ENCODE results near the gene DCANP1. TPM values are rescaled to one million over a fixed set of nuclear protein-coding genes. Genes with fewer than 3 reads are reported as not detected.

The DCANP1 gene
- total RNA-seq, 1 donor from 2014 or later: not detected

GRCh38 chr5:135398855-135399793 lies 48.0 kb downstream of the DCANP1 start, which contains the start of gene MACROH2A1:
Gene MACROH2A1 (minus strand): TSS chr5:135399231. CDS start chr5:135389093, 10,138 bp downstream.
- Mint-ChIP-seq H3K4me1 (ENCODE audit: unreplicated experiment) (peaks cover 53% of the 10 kb centered on the region), H3K27me3 (peaks cover 7% of the 10 kb centered on the region), H3K4me3 (peak within 1 kb of the TSS; percentile 95), H3K36me3 (no peaks in the 10 kb centered on the region), H3K27ac (peak within 1 kb of the TSS; percentile 92), H3K9me3 (no peaks in the 10 kb centered on the region)
- DNase-seq (ENCODE audit: extremely low spot score, unreplicated experiment): peak; percentile 91
- peak; percentile 32 for TF ChIP-seq CTCF (conservative IDR thresholded peaks at IDR 0.05)

- no peaks in the 10 kb centered on the region for H3K9me3 Mint-ChIP-seq
- peaks cover 55% of the 10 kb centered on the region for H3K4me1 Mint-ChIP-seq (ENCODE audit: unreplicated experiment)
Observed at GRCh38 chr5:135398160-135398854, 48.8 kb downstream of the DCANP1 start.

GRCh38 chr5:135397084-135397483 lies 50.1 kb downstream of the DCANP1 start:
- Mint-ChIP-seq H3K4me1 (ENCODE audit: unreplicated experiment) (peaks cover 66% of the 10 kb centered on the region), H3K4me3 (peak overlapping the region; percentile 91), H3K36me3 (peaks cover 10% of the 10 kb centered on the region), H3K9me3 (no peaks in the 10 kb centered on the region), H3K27ac (peak overlapping the region; percentile 82), H3K27me3 (peaks cover 7% of the 10 kb centered on the region)
- DNase-seq (ENCODE audit: extremely low spot score, unreplicated experiment): no peak
- TF ChIP-seq CTCF (conservative IDR thresholded peaks at IDR 0.05): no peak

More at GRCh38 chr5:135398160-135398854, 48.8 kb downstream of the DCANP1 start:
- H3K4me3 Mint-ChIP-seq: peak overlapping the region; percentile 91
- peaks cover 3% of the 10 kb centered on the region for H3K36me3 Mint-ChIP-seq
- DNase-seq (ENCODE audit: extremely low spot score, unreplicated experiment): no peak
- peaks cover 7% of the 10 kb centered on the region for H3K27me3 Mint-ChIP-seq
- no peak for TF ChIP-seq CTCF (conservative IDR thresholded peaks at IDR 0.05)
- peak overlapping the region; percentile 82 for H3K27ac Mint-ChIP-seq

- Mint-ChIP-seq H3K4me3 (peak overlapping the region; percentile 91), H3K4me1 (ENCODE audit: unreplicated experiment) (peaks cover 71% of the 10 kb centered on the region), H3K9me3 (no peaks in the 10 kb centered on the region), H3K27ac (peak overlapping the region; percentile 82), H3K27me3 (peaks cover 7% of the 10 kb centered on the region), H3K36me3 (peaks cover 10% of the 10 kb centered on the region)
- DNase-seq (ENCODE audit: extremely low spot score, unreplicated experiment): no peak
- TF ChIP-seq CTCF (conservative IDR thresholded peaks at IDR 0.05): no peak
Observed at GRCh38 chr5:135396459-135397055, 50.6 kb downstream of the DCANP1 start.

- no peak for TF ChIP-seq CTCF (conservative IDR thresholded peaks at IDR 0.05)
- DNase-seq (ENCODE audit: extremely low spot score, unreplicated experiment): no peak
- H3K27me3 Mint-ChIP-seq: peaks cover 3% of the 10 kb centered on the region
- H3K4me1 Mint-ChIP-seq (ENCODE audit: unreplicated experiment): peaks cover 70% of the 10 kb centered on the region
- peaks cover 10% of the 10 kb centered on the region for H3K36me3 Mint-ChIP-seq
- H3K4me3 Mint-ChIP-seq: peak overlapping the region; percentile 91
- H3K9me3 Mint-ChIP-seq: no peaks in the 10 kb centered on the region
- H3K27ac Mint-ChIP-seq: peak overlapping the region; percentile 61
Observed at GRCh38 chr5:135395866-135396265, 51.3 kb downstream of the DCANP1 start.
